ENCODE data around the gene FASTK.

FASTK gene

GRCh38 chr7:151095828-151096475 is 15.3 kb upstream of the FASTK start:
- no peak for DNase-seq (ENCODE audit: low read depth in 2 of 2)

- no peak for DNase-seq (ENCODE audit: low read depth in 2 of 2)
Observed at GRCh38 chr7:151095123-151095797, 14.7 kb upstream of the FASTK start.

- DNase-seq (ENCODE audit: low read depth in 2 of 2), result no peak
Observed at GRCh38 chr7:151094675-151095074, 14.1 kb upstream of the FASTK start.

GRCh38 chr7:151093748-151094147 is 13.1 kb upstream of the FASTK start:
- DNase-seq (ENCODE audit: low read depth in 2 of 2), result no peak

GRCh38 chr7:151091988-151092387 is 11.4 kb upstream of the FASTK start:
- no peak for DNase-seq (ENCODE audit: low read depth in 2 of 2)

- no peak for DNase-seq (ENCODE audit: low read depth in 2 of 2)
Observed at GRCh38 chr7:151091431-151091830, 10.8 kb upstream of the FASTK start.

- DNase-seq (ENCODE audit: low read depth in 2 of 2), result no peak
Observed at GRCh38 chr7:151091003-151091402, 10.4 kb upstream of the FASTK start.

- no peak for DNase-seq (ENCODE audit: low read depth in 2 of 2)
Observed at GRCh38 chr7:151089893-151090730, 9.5 kb upstream of the FASTK start.

- DNase-seq (ENCODE audit: low read depth in 2 of 2), result no peak
Observed at GRCh38 chr7:151088856-151089699, 8.5 kb upstream of the FASTK start.

GRCh38 chr7:151088019-151088855 is 7.6 kb upstream of the FASTK start:
- DNase-seq (ENCODE audit: low read depth in 2 of 2), result no peak

- no peak for DNase-seq (ENCODE audit: low read depth in 2 of 2)
Observed at GRCh38 chr7:151087245-151088018, 6.8 kb upstream of the FASTK start.

- no peak for DNase-seq (ENCODE audit: low read depth in 2 of 2)
Observed at GRCh38 chr7:151086802-151087244, 6.2 kb upstream of the FASTK start.

- no peak for DNase-seq (ENCODE audit: low read depth in 2 of 2)
Observed at GRCh38 chr7:151085691-151086620, 5.3 kb upstream of the FASTK start, which contains the start of gene AGAP3. Gene AGAP3, plus strand, starts transcription at chr7:151086475. Its CDS starts 267 bp downstream, at chr7:151086742.

- DNase-seq (ENCODE audit: low read depth in 2 of 2), result no peak
Observed at GRCh38 chr7:151085329-151085690, 4.7 kb upstream of the FASTK start.

GRCh38 chr7:151083824-151084160 is 3.2 kb upstream of the FASTK start:
- DNase-seq (ENCODE audit: low read depth in 2 of 2), result no peak

- DNase-seq (ENCODE audit: low read depth in 2 of 2), result peak; percentile 64 to 66
Observed at GRCh38 chr7:151083071-151083823, 2.6 kb upstream of the FASTK start, which contains the start of gene TMUB1. Gene TMUB1, minus strand, starts transcription at chr7:151083493. Its CDS starts 930 bp downstream, at chr7:151082563.

GRCh38 chr7:151082141-151083070 is 1.8 kb upstream of the FASTK start:
- DNase-seq (ENCODE audit: low read depth in 2 of 2), result no peak

Measured in stimulated activated CD8-positive, alpha-beta memory T cell treated with anti-CD3 and anti-CD28 coated beads, Interleukin-7, amount 100 ng/mL, for 1 hour (primary cell).